Large intestine (tissue), 3 donors: ENCODE data around the gene PDE6G. TPM values are rescaled to one million over a fixed set of nuclear protein-coding genes. Genes with fewer than 3 reads are reported as not detected.
A peak's percentile ranks its signal among the peaks of the same experiment; 100 is the strongest.
"Not testable (repeated sequence)": the region's sequence is repeated elsewhere in the genome, so short reads cannot be mapped to it uniquely, and the experiment has no call there.

Experiments used
- DNase-seq, 2 donors: peaks; one replicate each; pipeline versions ENCODE4 v3.0.0 to v3.0.0-alpha.2; 2013
- H3K27ac ChIP-seq: one replicate; pipeline ENCODE4 v1.5.1; 2013; ENCODE audit warnings: low read length
- H3K27me3 ChIP-seq: 2 replicates; pipeline ENCODE4 v1.6.1; 2013; ENCODE audit warnings: low read length; ENCODE audit not compliant: control insufficient read depth, insufficient read depth
- H3K36me3 ChIP-seq: 2 replicates; pipeline ENCODE4 v1.6.1; 2013; ENCODE audit warnings: low read length; ENCODE audit not compliant: control insufficient read depth, insufficient read depth
- H3K4me1 ChIP-seq: one replicate; pipeline ENCODE4 v1.6.1; 2013; ENCODE audit warnings: low read length; ENCODE audit not compliant: control insufficient read depth, insufficient read depth
- H3K4me3 ChIP-seq: one replicate; pipeline ENCODE4 v1.5.1; 2013; ENCODE audit warnings: low read length
- H3K9me3 ChIP-seq: one replicate; pipeline ENCODE4 v1.6.1; 2013; ENCODE audit warnings: mild to moderate bottlenecking, low read depth, low read length, moderate library complexity; ENCODE audit not compliant: control insufficient read depth
- WGBS: methylation state at CpG from one replicate; pipeline ENCODE4 v1.1.5; 2013; ENCODE audit warnings: low lambda C conversion rate; ENCODE audit not compliant: insufficient coverage; 5-methylcytosine and 5-hydroxymethylcytosine counted together
- polyA plus RNA-seq: library from polyadenylated mRNA; unstranded; fragments of 120-200 nt; gene quantifications from one replicate; pipeline ENCODE4 v1.2.1, GENCODE V29; 2013

The PDE6G gene
- polyA plus RNA-seq, 1 donor, result 2.6 TPM

DNA sequence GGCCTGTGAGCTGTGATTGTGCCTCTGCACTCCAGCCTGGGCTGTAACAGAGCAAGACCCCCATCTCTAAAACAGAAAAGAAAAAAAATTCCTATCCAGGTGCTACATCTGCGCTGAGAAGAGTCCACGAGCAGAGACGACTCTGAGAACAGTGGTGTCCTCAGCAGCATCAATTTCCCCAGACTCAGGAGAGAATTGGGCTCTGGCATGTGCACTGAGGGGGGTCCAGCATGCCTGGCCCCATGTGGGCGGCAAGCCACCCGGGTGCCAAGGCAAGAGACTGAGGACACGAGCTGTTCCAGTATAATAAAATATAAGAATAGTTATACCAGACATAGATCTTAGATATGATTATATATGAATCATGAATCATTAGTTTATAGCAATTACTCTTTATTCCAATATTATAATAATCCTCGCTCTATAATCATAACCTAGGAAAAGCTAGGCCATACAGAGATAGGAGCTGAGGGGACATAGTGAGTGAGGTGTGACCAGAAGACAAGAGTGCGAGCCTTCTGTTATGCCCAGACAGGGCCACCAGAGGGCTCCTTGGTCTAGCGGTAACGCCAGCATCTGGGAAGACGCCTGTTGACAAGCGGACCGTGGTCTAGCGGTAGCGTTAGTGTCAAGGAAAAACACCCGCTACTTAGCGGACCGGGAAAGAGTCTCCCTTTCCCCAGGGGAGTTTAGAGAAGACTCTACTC lies 19.3 kb upstream of the PDE6G start:
- not testable (repeated sequence) for H3K4me1 ChIP-seq, H3K27ac ChIP-seq, H3K27me3 ChIP-seq, H3K4me3 ChIP-seq, H3K9me3 ChIP-seq, DNase-seq
- WGBS, result no CpG with 5 or more reads among the region's 18 CpGs
- H3K36me3 ChIP-seq, result peaks cover 37% of the 10 kb centered on the region

DNA sequence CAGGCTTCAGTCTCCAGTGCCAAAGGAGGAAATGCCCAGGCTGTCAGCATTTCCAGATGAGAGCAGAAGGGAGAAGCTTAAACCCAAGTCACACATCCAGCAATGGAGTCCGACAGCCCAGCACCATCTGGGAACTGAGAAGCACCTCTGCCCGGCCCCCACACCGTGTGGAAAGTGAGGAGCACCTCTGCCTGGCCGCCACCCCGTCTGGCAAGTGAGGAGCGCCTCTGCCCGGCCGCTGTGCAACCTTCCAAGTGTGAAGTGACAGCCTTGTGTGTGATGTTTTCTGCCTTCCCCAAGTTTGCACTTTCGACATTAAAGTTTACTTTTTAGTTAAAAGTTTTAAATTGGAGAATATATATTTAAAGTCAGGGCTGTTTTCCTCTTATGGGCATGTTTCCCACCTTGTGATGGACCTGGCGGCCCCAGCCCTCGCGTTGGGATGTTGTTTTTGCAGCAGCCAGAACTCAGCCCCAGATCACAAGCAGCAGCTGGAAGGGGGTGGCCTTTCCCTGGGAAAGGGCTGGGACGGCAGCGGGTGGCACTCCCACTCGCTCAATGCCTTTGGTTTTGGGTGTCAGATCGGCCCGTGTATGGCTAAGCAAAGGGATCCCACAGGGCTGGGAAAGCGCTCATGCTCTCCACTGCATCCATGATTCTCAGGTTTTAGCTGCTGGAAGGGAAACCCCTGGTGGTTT lies 17.4 kb upstream of the PDE6G start:
- H3K36me3 ChIP-seq, result peaks cover 48% of the 10 kb centered on the region
- H3K4me3 ChIP-seq, result no peak overlapping the region
- no CpG with 5 or more reads among the region's 18 CpGs for WGBS

DNA sequence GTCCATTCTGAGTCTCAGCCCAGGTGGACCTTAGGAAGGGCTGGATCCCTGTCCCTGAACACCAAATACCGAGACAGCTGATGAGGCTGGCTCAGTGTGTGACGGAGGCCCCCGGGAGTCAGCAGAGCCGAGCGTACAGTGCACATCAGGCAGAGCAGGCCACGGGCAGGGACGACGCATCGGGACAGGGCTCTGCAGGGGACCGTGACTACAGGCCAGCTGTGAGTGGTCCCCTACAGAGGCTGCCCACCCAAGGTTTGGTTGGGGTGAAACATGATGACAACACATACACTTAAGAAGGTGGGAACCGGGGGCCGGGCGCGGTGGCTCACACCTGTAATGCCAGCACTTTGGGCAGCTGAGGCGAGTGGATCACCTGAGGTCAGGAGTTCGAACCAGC lies 16.6 kb upstream of the PDE6G start:
- Histone ChIP-seq H3K27ac (no peak overlapping the region), H3K36me3 (peaks cover 53% of the 10 kb centered on the region), H3K27me3 (no peaks in the 10 kb centered on the region), H3K9me3 (no peaks in the 10 kb centered on the region), H3K4me3 (no peak overlapping the region), H3K4me1 (no peaks in the 10 kb centered on the region)
- no CpG with 5 or more reads among the region's 16 CpGs for WGBS
- no peak for DNase-seq

More for the DNA sequence above, 17.4 kb upstream of the PDE6G start:
- DNase-seq, result no peak
- H3K27ac ChIP-seq, result no peak overlapping the region
- H3K9me3 ChIP-seq, result no peaks in the 10 kb centered on the region
- no peaks in the 10 kb centered on the region for H3K27me3 ChIP-seq
- no peaks in the 10 kb centered on the region for H3K4me1 ChIP-seq

DNA sequence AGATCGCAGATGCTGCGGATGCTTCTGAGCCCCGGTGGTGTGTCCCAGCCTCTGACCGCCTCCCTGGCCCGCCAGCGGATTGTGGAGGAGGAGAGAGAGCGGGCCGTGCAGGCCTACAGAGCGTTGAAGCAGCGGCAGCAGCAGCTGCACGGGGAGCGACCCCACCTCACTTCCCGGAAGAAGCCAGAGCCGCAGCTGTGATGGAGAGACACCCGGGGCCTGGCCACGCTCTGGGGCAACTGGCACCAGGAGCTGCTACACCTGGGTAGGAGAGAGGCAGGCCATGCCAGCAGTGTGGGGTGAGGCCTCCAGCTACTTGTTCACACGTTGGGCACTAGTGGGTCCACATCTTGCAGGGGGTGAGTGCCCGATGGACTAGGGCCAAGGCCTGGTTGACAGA lies 16.2 kb upstream of the PDE6G start:
- no CpG with 5 or more reads among the region's 18 CpGs for WGBS
- peaks cover 53% of the 10 kb centered on the region for H3K36me3 ChIP-seq
- H3K27me3 ChIP-seq, result no peaks in the 10 kb centered on the region
- no peak overlapping the region for H3K4me3 ChIP-seq
- H3K27ac ChIP-seq, result no peak overlapping the region
- DNase-seq, result no peak
- H3K4me1 ChIP-seq, result no peaks in the 10 kb centered on the region
- no peaks in the 10 kb centered on the region for H3K9me3 ChIP-seq

DNA sequence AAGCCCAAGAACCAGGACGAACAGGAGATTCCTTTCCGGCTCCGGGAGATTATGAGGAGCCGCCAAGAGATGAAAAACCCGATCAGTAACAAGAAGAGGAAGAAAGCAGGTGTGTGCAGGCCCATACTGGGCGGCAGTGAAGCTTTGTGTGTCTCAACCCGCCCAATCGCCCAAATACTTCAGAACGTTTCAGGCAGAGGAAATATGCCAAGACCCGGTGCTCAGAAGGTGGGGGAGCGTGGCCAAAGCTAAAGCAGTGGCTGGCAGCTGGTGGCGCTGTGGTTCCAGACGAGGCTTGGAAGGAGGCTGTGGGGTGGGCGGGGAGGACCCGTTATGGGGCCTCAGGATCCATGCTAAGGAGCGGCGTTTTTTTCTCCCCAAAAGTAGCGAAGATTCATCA lies 11.4 kb upstream of the PDE6G start:
- DNase-seq, result no peak
- 100% methylated on average over 3 of the region's 18 CpGs for WGBS

DNA sequence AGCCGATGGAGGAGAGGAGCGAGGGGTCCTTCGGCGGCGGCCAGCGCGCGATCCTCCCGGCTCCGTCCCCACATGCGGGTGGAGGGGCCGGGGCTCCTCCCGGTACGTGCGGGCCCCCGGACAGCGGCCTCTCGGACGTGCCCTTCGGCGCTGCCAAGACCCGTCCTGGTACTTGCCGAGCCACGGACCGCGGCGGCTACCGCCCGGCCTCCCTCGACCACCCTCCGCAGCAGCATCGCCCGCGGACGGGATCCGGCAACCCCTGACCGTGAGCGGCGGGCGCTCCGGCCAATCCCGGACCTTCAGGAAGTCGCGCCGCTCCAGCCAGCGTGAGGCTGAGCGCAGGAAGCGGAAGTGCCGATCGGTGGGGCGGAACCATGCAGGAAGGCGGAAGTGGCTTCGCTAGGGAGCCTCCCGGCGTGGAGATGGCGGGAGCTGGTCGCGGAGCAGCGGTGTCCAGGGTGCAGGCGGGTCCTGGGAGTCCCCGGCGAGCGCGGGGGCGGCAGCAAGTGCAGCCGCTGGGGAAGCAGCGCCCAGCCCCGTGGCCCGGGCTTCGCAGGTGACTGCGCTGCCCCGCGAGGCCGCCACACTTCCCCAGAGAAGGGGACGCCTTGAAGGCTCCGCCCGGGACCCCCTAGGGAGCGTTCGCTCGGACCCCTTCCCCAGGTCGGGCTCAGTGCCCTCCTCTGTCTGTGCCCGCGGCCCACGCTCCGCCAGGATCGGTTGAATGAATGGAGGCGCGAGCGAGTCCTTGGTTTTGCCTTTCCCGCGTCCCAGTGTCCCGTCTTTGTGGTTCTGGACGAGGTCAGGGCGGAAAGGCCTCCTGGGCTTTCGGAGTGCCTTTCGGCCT lies 10.2 kb upstream of the PDE6G start, which contains the start of the genes CCDC137 and OXLD1:
Gene CCDC137 (plus strand): TSS at position 396 of the 850 bp plus-strand sequence. CDS start 30 bp downstream, at position 426.
Gene OXLD1 (minus strand): TSS at position 264 of the 850 bp plus-strand sequence. CDS start 28 bp downstream, at position 236.
- Histone ChIP-seq H3K4me3 (peak within 1 kb of the TSS; percentile 86), H3K36me3 (peaks cover 26% of the 10 kb centered on the region), H3K9me3 (peaks cover 3% of the 10 kb centered on the region), H3K27me3 (no peaks in the 10 kb centered on the region), H3K4me1 (peaks cover 10% of the 10 kb centered on the region), H3K27ac (peak within 1 kb of the TSS; percentile 56)
- no CpG with 5 or more reads among the region's 96 CpGs for WGBS
- DNase-seq, result peak; percentile 92 to 94

More for the DNA sequence above, 11.4 kb upstream of the PDE6G start:
- H3K9me3 ChIP-seq, result peaks cover 3% of the 10 kb centered on the region
- peaks cover 10% of the 10 kb centered on the region for H3K4me1 ChIP-seq
- H3K36me3 ChIP-seq, result peaks cover 38% of the 10 kb centered on the region
- no peak overlapping the region for H3K27ac ChIP-seq
- peak overlapping the region; percentile 86 for H3K4me3 ChIP-seq
- no peaks in the 10 kb centered on the region for H3K27me3 ChIP-seq

DNA sequence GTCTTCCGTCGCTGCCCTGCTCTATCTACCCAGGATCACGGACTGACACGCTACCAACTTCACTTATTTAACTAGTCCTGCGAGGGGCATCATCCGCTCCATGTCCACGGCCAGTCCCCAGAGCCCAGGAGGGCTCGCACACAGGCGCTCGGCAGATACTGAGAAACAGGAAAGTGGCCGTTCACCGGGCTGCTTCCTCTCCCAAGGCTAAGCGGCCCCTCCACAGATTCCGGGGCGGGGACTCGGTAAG lies 9.7 kb upstream of the PDE6G start:
- Histone ChIP-seq H3K9me3 (peaks cover 3% of the 10 kb centered on the region), H3K36me3 (peaks cover 20% of the 10 kb centered on the region), H3K4me3 (peak overlapping the region; percentile 86), H3K27ac (peak overlapping the region; percentile 56), H3K4me1 (peaks cover 10% of the 10 kb centered on the region), H3K27me3 (no peaks in the 10 kb centered on the region)
- no CpG with 5 or more reads among the region's 16 CpGs for WGBS
- no peak for DNase-seq

DNA sequence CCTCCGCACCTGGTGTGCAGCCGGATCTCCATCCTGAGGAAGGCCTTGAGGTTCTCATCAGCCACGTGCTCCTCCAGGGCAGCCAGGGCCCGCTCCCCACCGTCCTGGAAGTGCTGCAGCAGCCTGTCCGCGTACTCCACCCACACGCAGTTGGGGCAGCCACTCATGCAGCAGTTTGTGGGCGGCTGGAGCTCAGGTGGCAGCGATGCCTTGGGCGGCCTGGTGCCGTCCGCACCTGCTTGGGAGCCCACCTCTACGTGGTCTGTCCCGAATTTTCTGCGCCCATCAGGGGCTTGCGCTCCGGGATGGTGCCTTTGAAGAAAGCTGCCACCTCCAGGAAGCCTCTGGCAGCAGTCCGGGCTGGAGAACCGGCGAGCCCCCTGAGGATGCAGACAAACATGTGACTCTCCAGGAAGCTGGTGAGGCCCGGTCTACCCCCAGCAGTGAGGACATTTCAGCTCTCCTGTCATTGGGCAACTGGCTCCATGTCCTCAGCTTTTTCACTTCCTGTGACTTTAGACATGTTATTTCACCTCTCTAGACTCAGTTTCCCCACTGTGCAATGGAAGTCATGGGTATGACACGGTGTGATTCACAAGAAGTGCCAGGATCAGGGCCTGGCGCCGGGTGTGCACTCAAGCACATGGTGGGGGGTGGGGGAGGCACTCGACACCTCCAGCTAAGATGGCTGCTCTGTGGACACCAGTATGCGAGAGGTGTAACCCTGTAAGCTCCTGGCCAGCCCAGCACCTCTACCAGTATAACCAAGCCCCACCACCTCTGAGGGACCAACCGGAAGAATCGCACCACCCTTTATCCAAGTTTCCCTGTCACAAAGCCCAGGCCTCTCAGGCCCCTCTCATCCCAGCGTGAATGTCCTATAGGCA lies 9.1 kb upstream of the PDE6G start:
- Histone ChIP-seq H3K4me1 (peaks cover 10% of the 10 kb centered on the region), H3K36me3 (peaks cover 17% of the 10 kb centered on the region), H3K27ac (peak overlapping the region; percentile 56), H3K9me3 (peaks cover 3% of the 10 kb centered on the region), H3K27me3 (no peaks in the 10 kb centered on the region), H3K4me3 (peak overlapping the region; percentile 86)
- peak in 1 of 2 donors; percentile 28 for DNase-seq
- no CpG with 5 or more reads among the region's 30 CpGs for WGBS

DNA sequence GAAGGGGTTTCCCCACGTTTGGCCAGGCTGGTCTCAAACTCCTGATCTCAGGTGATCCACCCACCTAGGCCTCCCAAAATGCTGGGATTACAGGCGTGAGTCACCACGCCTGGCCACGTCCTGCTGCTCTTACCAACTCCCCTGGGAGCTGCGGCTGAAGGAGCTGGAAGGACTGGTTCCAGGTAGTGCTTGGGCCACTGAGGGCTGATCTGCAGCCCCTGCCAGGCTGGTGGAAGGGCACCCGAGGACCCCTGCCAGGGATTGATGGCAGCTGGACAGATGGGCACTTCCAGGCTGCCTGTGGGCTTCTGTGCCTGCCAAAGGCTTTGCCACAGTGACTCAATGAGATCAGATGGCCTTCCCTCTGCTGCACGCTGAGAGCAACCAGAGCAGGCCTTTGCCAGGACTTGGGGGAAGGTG lies 7.7 kb upstream of the PDE6G start:
- no peak for DNase-seq
- Histone ChIP-seq H3K4me3 (no peak overlapping the region), H3K27ac (no peak overlapping the region), H3K4me1 (peaks cover 10% of the 10 kb centered on the region), H3K27me3 (no peaks in the 10 kb centered on the region), H3K9me3 (peaks cover 3% of the 10 kb centered on the region), H3K36me3 (peaks cover 9% of the 10 kb centered on the region)
- WGBS, result no CpG with 5 or more reads among the region's 7 CpGs
